Mesothelial cell of epicardium (in vitro differentiated cells): Measurements from ENCODE around the gene USPL1. TPM values are rescaled to one million over a fixed set of nuclear protein-coding genes. Genes with fewer than 3 reads are reported as not detected.

Source experiments
- DNase-seq, 2 experiments: peaks; one replicate each; pipeline ENCODE4 v3.0.0; 2021; ENCODE audit warnings: low spot score in 2 of 2; ENCODE audit not compliant: unreplicated experiment in 2 of 2
- H3K27ac Mint-ChIP-seq: 2 replicates; pipeline ENCODE4 v1.8.0; 2021; ENCODE audit warnings: mixed read lengths
- H3K27me3 Mint-ChIP-seq: 2 replicates; pipeline ENCODE4 v1.8.0; 2021; ENCODE audit warnings: low read depth, mixed read lengths
- H3K36me3 Mint-ChIP-seq: 2 replicates; pipeline ENCODE4 v1.8.0; 2021; ENCODE audit warnings: mixed read lengths
- H3K4me1 Mint-ChIP-seq: 2 replicates; pipeline ENCODE4 v1.8.0; 2021; ENCODE audit warnings: mixed read lengths
- H3K4me3 Mint-ChIP-seq: 2 replicates; pipeline ENCODE4 v1.8.0; 2021; ENCODE audit warnings: mild to moderate bottlenecking, moderate library complexity, mixed read lengths
- H3K9me3 Mint-ChIP-seq: 2 replicates; pipeline ENCODE4 v1.8.0; 2021; ENCODE audit warnings: mixed read lengths
- CTCF ChIP-seq: fragments of 200-600 bp; sonication (generic); IDR thresholded peaks from one replicate; pipeline ENCODE4 v1.5.0; 2021; ENCODE audit warnings: antibody characterized with exemption; ENCODE audit not compliant: unreplicated experiment
- total RNA-seq: library from RNA; stranded (reverse); gene quantifications from 3 replicates; pipeline ENCODE4 v1.2.1, GENCODE V29; 2021

USPL1 gene
- total RNA-seq, 1 donor from 2014 or later = 21.4 TPM

DNA sequence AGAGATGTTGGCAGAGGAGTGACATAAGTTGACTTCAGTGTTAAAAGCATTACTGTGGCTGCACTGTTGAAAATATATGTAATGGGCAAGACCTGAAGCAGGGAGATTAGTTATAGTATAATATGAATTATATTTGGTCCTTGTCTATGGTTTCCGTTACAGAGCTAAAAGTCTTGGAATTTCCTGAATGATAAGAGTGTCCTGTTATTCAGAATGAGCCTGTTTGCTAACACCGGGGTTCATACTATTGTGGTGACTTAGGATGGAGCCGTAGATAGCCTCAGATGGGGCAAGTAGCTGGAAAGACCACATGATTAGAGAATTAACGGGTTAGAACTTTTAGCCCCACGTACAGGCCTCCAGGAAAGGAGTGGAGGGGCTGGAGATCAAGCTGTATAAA is 5.7 kb downstream of the USPL1 start:
- Mint-ChIP-seq H3K36me3 (peaks cover 23% of the 10 kb centered on the region), H3K27me3 (no peaks in the 10 kb centered on the region), H3K9me3 (no peaks in the 10 kb centered on the region)

DNA sequence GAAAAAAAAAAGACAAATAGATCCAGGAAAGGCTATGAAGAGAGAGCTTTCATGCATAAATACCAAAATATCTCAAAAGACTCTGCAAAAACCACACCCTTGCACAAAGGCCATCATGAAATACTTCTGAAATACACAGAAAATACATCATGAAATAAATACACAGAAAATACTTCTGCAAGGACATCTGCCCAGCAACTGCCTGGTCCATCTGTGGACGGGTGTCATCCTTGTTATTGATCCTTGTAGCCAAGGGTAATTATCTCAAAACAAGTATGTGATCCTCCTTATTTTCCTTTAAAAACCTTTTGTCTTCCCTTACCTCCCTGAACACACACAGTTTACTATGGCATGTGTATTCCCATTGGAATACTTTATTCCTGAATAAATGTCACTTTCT is 6.9 kb downstream of the USPL1 start:
- Mint-ChIP-seq H3K27me3 (no peaks in the 10 kb centered on the region), H3K27ac (peak overlapping the region; percentile 25)
- no peak for TF ChIP-seq CTCF

More for the DNA sequence above, 5.7 kb downstream of the USPL1 start:
- no peak for DNase-seq
- no peak overlapping the region for H3K27ac Mint-ChIP-seq
- H3K4me3 Mint-ChIP-seq = no peak overlapping the region
- TF ChIP-seq CTCF = no peak
- peaks cover 9% of the 10 kb centered on the region for H3K4me1 Mint-ChIP-seq

DNA sequence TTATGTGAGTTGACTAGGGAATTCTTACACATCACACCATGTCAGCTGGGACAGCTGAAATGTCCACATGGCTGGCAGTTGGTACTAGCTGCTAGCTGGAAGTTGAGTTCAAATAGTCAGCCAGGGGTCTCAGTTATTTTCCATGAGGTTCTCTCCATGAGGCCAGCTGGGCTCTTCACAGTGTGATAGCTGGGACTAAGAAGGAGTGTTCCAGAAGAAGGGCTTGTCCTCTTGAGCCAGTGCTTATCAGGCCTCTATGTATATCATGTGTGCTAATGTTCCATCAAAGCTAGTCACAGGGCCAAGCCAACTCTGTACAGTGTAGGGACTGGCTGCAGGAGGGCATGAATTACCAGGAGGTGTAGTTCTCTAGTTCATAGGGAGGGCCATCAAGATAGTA is 11.8 kb downstream of the USPL1 start:
- H3K27me3 Mint-ChIP-seq = no peaks in the 10 kb centered on the region
- no peak for DNase-seq
- peaks cover 31% of the 10 kb centered on the region for H3K36me3 Mint-ChIP-seq
- TF ChIP-seq CTCF = no peak
- H3K4me1 Mint-ChIP-seq = no peaks in the 10 kb centered on the region
- H3K9me3 Mint-ChIP-seq = peaks cover 7% of the 10 kb centered on the region
- H3K4me3 Mint-ChIP-seq = no peak overlapping the region
- H3K27ac Mint-ChIP-seq = no peak overlapping the region

More for the DNA sequence above, 6.9 kb downstream of the USPL1 start:
- Mint-ChIP-seq H3K4me3 (no peak overlapping the region), H3K36me3 (peaks cover 25% of the 10 kb centered on the region), H3K4me1 (peaks cover 9% of the 10 kb centered on the region), H3K9me3 (no peaks in the 10 kb centered on the region)
- no peak for DNase-seq

DNA sequence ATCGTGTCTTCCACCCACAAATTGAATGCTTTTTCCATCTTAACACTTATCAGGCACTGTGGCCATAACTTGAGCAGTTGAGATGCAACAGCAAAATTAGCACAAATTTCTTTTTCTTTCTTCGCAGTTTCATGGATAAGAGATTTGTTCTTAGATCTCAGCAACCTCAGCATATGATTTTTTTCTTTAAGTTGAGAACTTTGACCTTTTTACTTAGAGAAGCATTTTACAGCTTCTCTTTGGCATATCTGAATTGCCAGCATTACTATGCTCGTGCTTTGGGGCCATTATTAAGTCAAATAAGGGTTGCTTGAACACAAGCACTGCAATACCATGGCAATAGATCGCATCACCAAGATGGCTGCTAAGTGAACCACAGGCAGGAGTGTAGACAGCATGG is 16.1 kb downstream of the USPL1 start:
- Mint-ChIP-seq H3K4me3 (no peak overlapping the region), H3K27ac (no peak overlapping the region), H3K4me1 (no peaks in the 10 kb centered on the region), H3K27me3 (no peaks in the 10 kb centered on the region), H3K36me3 (peaks cover 30% of the 10 kb centered on the region), H3K9me3 (peaks cover 11% of the 10 kb centered on the region)
- DNase-seq = no peak
- TF ChIP-seq CTCF = no peak

- no peak overlapping the region for H3K27ac Mint-ChIP-seq
- no peak for TF ChIP-seq CTCF
- H3K9me3 Mint-ChIP-seq = peaks cover 11% of the 10 kb centered on the region
- no peaks in the 10 kb centered on the region for H3K27me3 Mint-ChIP-seq
- no peak overlapping the region for H3K4me3 Mint-ChIP-seq
- H3K4me1 Mint-ChIP-seq = no peaks in the 10 kb centered on the region
- no peak for DNase-seq
- H3K36me3 Mint-ChIP-seq = peaks cover 34% of the 10 kb centered on the region
Observed at GRCh38 chr13:30634838-30635237, 17.1 kb downstream of the USPL1 start.

- H3K36me3 Mint-ChIP-seq = peaks cover 38% of the 10 kb centered on the region
- no peak for DNase-seq
Observed at GRCh38 chr13:30638301-30638700, 20.6 kb downstream of the USPL1 start.

More at GRCh38 chr13:30638301-30638700, 20.6 kb downstream of the USPL1 start:
- H3K4me1 Mint-ChIP-seq = no peaks in the 10 kb centered on the region
- no peak for TF ChIP-seq CTCF
- H3K9me3 Mint-ChIP-seq = peaks cover 11% of the 10 kb centered on the region
- no peak overlapping the region for H3K4me3 Mint-ChIP-seq
- no peak overlapping the region for H3K27ac Mint-ChIP-seq
- H3K27me3 Mint-ChIP-seq = no peaks in the 10 kb centered on the region
